Measurements from ENCODE around the gene UBTD2. TPM values are rescaled to one million over a fixed set of nuclear protein-coding genes. Genes with fewer than 3 reads are reported as not detected.

UBTD2 gene
- polyA plus RNA-seq, 3 donors = 2.3 to 3.2 (median 2.6) TPM

DNA sequence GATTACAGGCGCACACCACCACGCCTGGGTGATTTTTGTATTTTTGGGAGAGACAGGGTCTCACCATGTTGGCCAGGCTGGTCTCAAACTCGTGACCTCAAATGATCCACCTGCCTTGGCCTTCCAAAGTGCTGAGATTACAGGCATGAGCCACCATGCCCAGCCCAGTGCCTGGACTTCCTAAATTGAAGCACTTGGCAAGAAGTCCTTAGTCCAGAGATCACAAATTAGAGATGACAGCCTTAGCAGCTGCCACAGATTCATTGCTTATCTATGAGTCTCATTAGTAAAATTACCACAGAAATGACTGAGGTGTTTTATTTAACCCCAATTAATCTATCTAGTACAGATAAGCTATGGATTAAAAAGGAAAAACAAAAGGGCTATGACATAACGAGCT, 70.4 kb downstream of the UBTD2 start:
- Histone ChIP-seq H3K4me2 (replicated peaks; ENCODE audit: extremely low read depth, low read length, poor library complexity, severe bottlenecking) (no peak overlapping the region), H3K9me3 (replicated peaks in 1 of 2; ENCODE audit: control insufficient read depth in 1 of 2, insufficient read depth in 1 of 2, low read length in 2 of 2) (no peaks in the 10 kb centered on the region), H3K4me1 (ENCODE audit: control insufficient read depth in 1 of 2, insufficient read depth in 2 of 2, low read length in 2 of 2) (no peaks in the 10 kb centered on the region), H3K36me3 (replicated peaks in 1 of 2; ENCODE audit: control insufficient read depth in 1 of 2, insufficient read depth in 2 of 2, low read length in 2 of 2) (peaks cover 14 to 38% of the 10 kb centered on the region in 2 donors), H2AFZ (ENCODE audit: insufficient read depth, low read depth, low read length, poor library complexity, severe bottlenecking) (no peak overlapping the region), H3K4me3 (replicated peaks in 1 of 3; ENCODE audit: low read depth in 2 of 3, low read length in 3 of 3) (no peak overlapping the region), H3K9ac (ENCODE audit: insufficient read depth, low read length, poor library complexity, severe bottlenecking) (no peak overlapping the region), H3K27ac (ENCODE audit: low read depth in 1 of 2, low read length in 2 of 2) (no peak overlapping the region), H3K79me2 (ENCODE audit: insufficient read depth, low read length) (no peaks in the 10 kb centered on the region), H4K20me1 (ENCODE audit: insufficient read depth, low read length) (no peaks in the 10 kb centered on the region), H3K27me3 (ENCODE audit: control insufficient read depth in 2 of 2, insufficient read depth in 2 of 2, low read length in 2 of 2) (no peaks in the 10 kb centered on the region)
- H3K27ac Mint-ChIP-seq = no peak overlapping the region
- H3K27me3 Mint-ChIP-seq (ENCODE audit: low read depth in 3 of 3) = peaks cover 0 to 1% (median 0%) of the 10 kb centered on the region in 3 donors
- H3K4me1 Mint-ChIP-seq = peaks cover 3% of the 10 kb centered on the region
- no peak for DNase-seq
- peaks cover 42 to 51% of the 10 kb centered on the region in 2 donors for H3K36me3 Mint-ChIP-seq
- TF ChIP-seq, protein P1, sequence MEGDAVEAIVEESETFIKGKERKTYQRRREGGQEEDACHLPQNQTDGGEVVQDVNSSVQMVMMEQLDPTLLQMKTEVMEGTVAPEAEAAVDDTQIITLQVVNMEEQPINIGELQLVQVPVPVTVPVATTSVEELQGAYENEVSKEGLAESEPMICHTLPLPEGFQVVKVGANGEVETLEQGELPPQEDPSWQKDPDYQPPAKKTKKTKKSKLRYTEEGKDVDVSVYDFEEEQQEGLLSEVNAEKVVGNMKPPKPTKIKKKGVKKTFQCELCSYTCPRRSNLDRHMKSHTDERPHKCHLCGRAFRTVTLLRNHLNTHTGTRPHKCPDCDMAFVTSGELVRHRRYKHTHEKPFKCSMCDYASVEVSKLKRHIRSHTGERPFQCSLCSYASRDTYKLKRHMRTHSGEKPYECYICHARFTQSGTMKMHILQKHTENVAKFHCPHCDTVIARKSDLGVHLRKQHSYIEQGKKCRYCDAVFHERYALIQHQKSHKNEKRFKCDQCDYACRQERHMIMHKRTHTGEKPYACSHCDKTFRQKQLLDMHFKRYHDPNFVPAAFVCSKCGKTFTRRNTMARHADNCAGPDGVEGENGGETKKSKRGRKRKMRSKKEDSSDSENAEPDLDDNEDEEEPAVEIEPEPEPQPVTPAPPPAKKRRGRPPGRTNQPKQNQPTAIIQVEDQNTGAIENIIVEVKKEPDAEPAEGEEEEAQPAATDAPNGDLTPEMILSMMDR (IDR thresholded peaks at IDR 0.05) = no peak
- WGBS (ENCODE audit: insufficient coverage) = 100% methylated on average over 3 of the region's 4 CpGs
- intact Hi-C loops (cut with micrococcal nuclease) = loop anchor here in 1 of 2 donors (10.0 kb wide), 1 partner anchor 1428 kb away; the partner anchor contains the start of gene GABRP
- no peaks in the 10 kb centered on the region for H3K9me3 Mint-ChIP-seq
- no peak overlapping the region for H3K4me3 Mint-ChIP-seq

DNA sequence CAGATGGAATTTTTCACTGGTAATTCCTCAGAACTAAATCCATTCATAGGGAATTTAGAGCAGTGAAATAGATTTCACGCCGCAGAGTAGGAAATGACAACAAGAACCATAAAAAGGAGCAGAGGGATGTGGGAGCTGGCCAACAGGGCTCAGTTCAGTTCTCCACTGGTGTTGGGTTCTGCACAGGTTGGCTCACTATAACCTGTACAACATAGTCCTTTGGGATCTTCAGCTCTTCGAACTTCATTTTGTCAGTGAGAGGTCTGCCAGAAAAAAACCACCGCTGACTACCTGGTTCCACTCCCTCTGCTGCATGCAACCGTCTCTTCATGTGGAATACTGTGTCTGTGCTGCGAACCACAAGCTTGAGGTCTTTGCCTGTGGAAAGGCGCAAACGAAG, 71.9 kb downstream of the UBTD2 start:
- H3K36me3 ChIP-seq (replicated peaks in 1 of 2; ENCODE audit: control insufficient read depth in 1 of 2, insufficient read depth in 2 of 2, low read length in 2 of 2) = peaks cover 14 to 28% of the 10 kb centered on the region in 2 donors
- 97% methylated on average over 6 of the region's 8 CpGs for WGBS (ENCODE audit: insufficient coverage)

More for the DNA sequence above, 71.9 kb downstream of the UBTD2 start:
- Histone ChIP-seq H4K20me1 (ENCODE audit: insufficient read depth, low read length) (no peaks in the 10 kb centered on the region), H3K27ac (ENCODE audit: low read depth in 1 of 2, low read length in 2 of 2) (no peak overlapping the region), H3K4me2 (replicated peaks; ENCODE audit: extremely low read depth, low read length, poor library complexity, severe bottlenecking) (no peak overlapping the region), H3K9me3 (replicated peaks in 1 of 2; ENCODE audit: control insufficient read depth in 1 of 2, insufficient read depth in 1 of 2, low read length in 2 of 2) (no peaks in the 10 kb centered on the region), H3K4me3 (replicated peaks in 1 of 3; ENCODE audit: low read depth in 2 of 3, low read length in 3 of 3) (no peak overlapping the region), H3K9ac (ENCODE audit: insufficient read depth, low read length, poor library complexity, severe bottlenecking) (no peak overlapping the region), H2AFZ (ENCODE audit: insufficient read depth, low read depth, low read length, poor library complexity, severe bottlenecking) (no peak overlapping the region), H3K27me3 (ENCODE audit: control insufficient read depth in 2 of 2, insufficient read depth in 2 of 2, low read length in 2 of 2) (no peaks in the 10 kb centered on the region), H3K79me2 (ENCODE audit: insufficient read depth, low read length) (no peaks in the 10 kb centered on the region), H3K4me1 (ENCODE audit: control insufficient read depth in 1 of 2, insufficient read depth in 2 of 2, low read length in 2 of 2) (peaks cover 5 to 14% of the 10 kb centered on the region in 2 donors)
- Mint-ChIP-seq H3K27me3 (ENCODE audit: low read depth in 3 of 3) (peaks cover 0 to 1% (median 0%) of the 10 kb centered on the region in 3 donors), H3K27ac (no peak overlapping the region), H3K4me3 (no peak overlapping the region), H3K4me1 (peaks cover 18% of the 10 kb centered on the region), H3K9me3 (no peaks in the 10 kb centered on the region), H3K36me3 (peaks cover 36 to 42% of the 10 kb centered on the region in 2 donors)
- intact Hi-C loops (cut with micrococcal nuclease) = loop anchor here in 1 of 2 donors (10.0 kb wide), 1 partner anchor 1427 kb away; the partner anchor contains the start of gene GABRP
- TF ChIP-seq, protein P1 (IDR thresholded peaks at IDR 0.05) = no peak
- no peak for DNase-seq

Measured in CD14-positive monocyte (primary cell).